A549 (cell line): ENCODE results near the gene SCD. TPM values are rescaled to one million over a fixed set of nuclear protein-coding genes. Genes with fewer than 3 reads are reported as not detected.
"Not testable (repeated sequence)": the region's sequence is repeated elsewhere in the genome, so short reads cannot be mapped to it uniquely, and the experiment has no call there.

Experiments
- ATAC-seq, 2 experiments: fragments of 200-7000 bp in 1 of 2; fragments of >200 bp in 1 of 2; cut with Nextera tagmentation in 1 of 2; cut with Tn5 transposase in 1 of 2; 3 replicates each; pipeline versions ENCODE4 v1.8.0 to v1.9.1; 2018 to 2020; ENCODE audit warnings: mild to moderate bottlenecking in 1 of 2, moderate library complexity in 1 of 2
- CTCF ChIA-PET: fragments of 300-600 bp; sonication (Branson Sonifier 250); formaldehyde crosslinking; extraction: SDS; loops from one replicate; lab custom pipeline; 2021; ENCODE audit warnings: antibody characterized with exemption, inconsistent platforms; lab: Yijun Ruan, JAX
- POLR2A ChIA-PET: fragments of 350-600 bp; formaldehyde crosslinking; extraction: SDS; loops from one replicate; lab custom pipeline; 2021; ENCODE audit warnings: antibody characterized with exemption, inconsistent platforms; lab: Yijun Ruan, JAX
- DNase-seq, 2 experiments: peaks; one replicate each; pipeline versions ENCODE4 v3.0.0 to v3.0.0-alpha.2; 2011 to 2016; ENCODE audit warnings: low read depth in 1 of 2, low spot score in 1 of 2
- FAIRE-seq: peaks from 2 replicates; lab custom pipeline; 2011; peaks lifted over from hg19 to GRCh38; lab: Jason Lieb, UNC
- H3K27ac ChIP-seq, 2 experiments: fragments of >200 bp; sonication (Bioruptor Twin); formaldehyde crosslinking; 3 replicates each; pipeline ENCODE4 v1.5.1; 2016 to 2017
- H3K4me1 ChIP-seq: fragments of >200 bp; sonication (Bioruptor Twin); formaldehyde crosslinking; 3 replicates; pipeline ENCODE4 v1.6.1; 2016
- H3K4me2 ChIP-seq: fragments of >200 bp; sonication (Bioruptor Twin); formaldehyde crosslinking; 3 replicates; pipeline ENCODE4 v1.6.1; 2016
- H3K4me3 ChIP-seq: fragments of >200 bp; sonication (Bioruptor Twin); formaldehyde crosslinking; 3 replicates; pipeline ENCODE4 v1.5.1; 2016
- H3K9me3 ChIP-seq: fragments of >200 bp; sonication (Bioruptor Twin); formaldehyde crosslinking; 3 replicates; pipeline ENCODE4 v1.6.1; 2016
- CBX2 ChIP-seq: fragments of 200-600 bp; sonication (generic); IDR thresholded peaks from 2 replicates; pipeline ENCODE4 v1.6.1; 2016; ENCODE audit warnings: low read depth, mild to moderate bottlenecking, borderline replicate concordance
- EHF ChIP-seq: fragments of 250-450 bp; sonication (Bioruptor Pico); IDR thresholded peaks from 2 replicates; pipeline ENCODE4 v1.5.0; 2020; ENCODE audit warnings: mild to moderate bottlenecking
- EHMT2 ChIP-seq: fragments of 200-600 bp; sonication (generic); IDR thresholded peaks from 2 replicates; pipeline ENCODE4 v1.6.1; 2016; ENCODE audit warnings: antibody characterized with exemption, low read depth, mild to moderate bottlenecking, moderate library complexity
- HDAC2 ChIP-seq: fragments of 200-600 bp; sonication (generic); IDR thresholded peaks from 2 replicates; pipeline ENCODE4 v1.6.1; 2016
- HOXB13 ChIP-seq: fragments of 250-450 bp; sonication (Bioruptor Pico); IDR thresholded peaks from 2 replicates; pipeline ENCODE4 v1.5.0; 2020; ENCODE audit warnings: low read depth, mild to moderate bottlenecking, moderate library complexity
- HOXB5 ChIP-seq: fragments of 250-450 bp; sonication (Bioruptor Pico); IDR thresholded peaks from 2 replicates; pipeline ENCODE4 v1.5.0; 2020; ENCODE audit warnings: mild to moderate bottlenecking, moderate library complexity
- RAD21 ChIP-seq, 2 experiments: fragments of >200 bp in 1 of 2; sonication (Bioruptor Twin) in 1 of 2; formaldehyde crosslinking in 1 of 2; IDR thresholded peaks in 1 of 2; conservative IDR thresholded peaks in 1 of 2; 2 replicates in 1 of 2; 3 replicates in 1 of 2; pipeline ENCODE4 v1.6.1; 2012 to 2018; ENCODE audit warnings: inconsistent platforms in 1 of 2
- RCOR1 ChIP-seq: fragments of 150-350 bp; IDR thresholded peaks from 2 replicates; pipeline ENCODE4 v1.6.1; 2014; ENCODE audit warnings: antibody characterized with exemption, low read length, low read depth
- RNF2 ChIP-seq: fragments of 200-600 bp; sonication (generic); IDR thresholded peaks from 2 replicates; pipeline ENCODE4 v1.6.1; 2016; ENCODE audit warnings: low read depth, mild to moderate bottlenecking, antibody characterized with exemption, moderate library complexity, borderline replicate concordance
- SMC3 ChIP-seq: fragments of >200 bp; sonication (Bioruptor Twin); formaldehyde crosslinking; IDR thresholded peaks from 3 replicates; pipeline ENCODE4 v1.6.1; 2018; ENCODE audit warnings: inconsistent platforms
- TFCP2L1 ChIP-seq: fragments of 250-450 bp; sonication (Bioruptor Pico); IDR thresholded peaks from 2 replicates; pipeline ENCODE4 v1.5.0; 2021; ENCODE audit warnings: mild to moderate bottlenecking
- ZFP36 ChIP-seq: fragments of 450-650 bp; IDR thresholded peaks from 2 replicates; pipeline ENCODE4 v1.6.1; 2014; ENCODE audit warnings: borderline replicate concordance; ENCODE audit not compliant: partially characterized antibody
- WGBS: methylation state at CpG from one replicate; pipeline ENCODE4 v1.1.6; 2017; ENCODE audit errors: missing lambda C conversion rate; 5-methylcytosine and 5-hydroxymethylcytosine counted together
- polyA plus RNA-seq, 4 experiments: library from polyadenylated mRNA; depleted of rRNA in 3 of 4; stranded (reverse); fragments of >200 nt; fragmentation: RNase III in 1 of 4; extraction: RNeasy Plus Mini Kit Qiagen cat#74134 plus additional on column Dnase treatment in 1 of 4; gene quantifications; 2 replicates in 3 of 4; 3 replicates in 1 of 4; pipeline ENCODE4 v1.2.3, GENCODE V29; 2011 to 2017
- TF ChIP-seq, protein P1 (sequence below): IDR thresholded peaks from 2 replicates; pipeline ENCODE4 v1.6.1; 2012; ENCODE audit warnings: low read depth, borderline replicate concordance
- TF ChIP-seq, protein P2 (sequence below): IDR thresholded peaks from 2 replicates; pipeline ENCODE4 v1.6.1; 2012
- TF ChIP-seq, protein P3 (sequence below): fragments of >200 bp; sonication (Bioruptor Twin); formaldehyde crosslinking; IDR thresholded peaks from 3 replicates; pipeline ENCODE4 v1.5.1; 2016
- TF ChIP-seq, protein P4 (sequence below): fragments of 250-450 bp; sonication (Bioruptor Pico); IDR thresholded peaks from 2 replicates; pipeline ENCODE4 v1.5.0; 2020; ENCODE audit warnings: low read depth, mild to moderate bottlenecking, moderate library complexity

SCD gene
- polyA plus RNA-seq, 2 of the 4 experiments (the other 2 are of a cell fraction), result 348 to 496 TPM

DNA sequence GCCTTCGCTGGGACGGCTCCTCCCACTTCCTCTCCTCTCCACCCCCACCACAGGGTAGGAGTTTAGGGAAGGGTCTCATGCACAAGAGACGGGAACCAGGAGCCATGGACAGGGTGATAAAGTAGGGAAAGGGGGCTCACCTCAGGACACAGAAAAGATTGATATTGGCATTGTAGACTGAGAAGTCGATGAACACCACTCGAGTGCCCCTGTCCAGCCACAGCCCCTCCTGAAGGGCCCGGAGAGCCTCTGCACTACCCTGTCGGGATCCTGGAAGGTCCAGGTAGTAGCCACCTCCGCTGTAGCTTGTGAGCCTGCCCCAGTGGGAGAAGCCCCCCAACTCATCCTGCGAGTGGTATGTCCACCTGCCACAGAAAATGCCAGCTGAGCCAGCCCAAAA is 49.8 kb upstream of the SCD start:
- CTCF ChIA-PET, result interaction anchor here (0.7 to 2.5 kb wide), 5 partner anchors 13 to 211 kb away, joined by 3 to 10 read pairs (median 4); no protein-coding TSS in a partner anchor
- no peak for TF ChIP-seq RCOR1
- no peak for TF ChIP-seq CBX2
- no peak for TF ChIP-seq ZFP36
- TF ChIP-seq, protein P1, sequence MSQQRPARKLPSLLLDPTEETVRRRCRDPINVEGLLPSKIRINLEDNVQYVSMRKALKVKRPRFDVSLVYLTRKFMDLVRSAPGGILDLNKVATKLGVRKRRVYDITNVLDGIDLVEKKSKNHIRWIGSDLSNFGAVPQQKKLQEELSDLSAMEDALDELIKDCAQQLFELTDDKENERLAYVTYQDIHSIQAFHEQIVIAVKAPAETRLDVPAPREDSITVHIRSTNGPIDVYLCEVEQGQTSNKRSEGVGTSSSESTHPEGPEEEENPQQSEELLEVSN, result no peak
- TF ChIP-seq RNF2, result no peak
- TF ChIP-seq EHMT2, result no peak
- WGBS, result 56% methylated on average over 7 of the region's 9 CpGs
- no peaks in the 10 kb centered on the region for H3K9me3 ChIP-seq
- DNase-seq (no peak), FAIRE-seq (no peak), ATAC-seq (peak in 1 of 2 experiments; percentile 14; a peak in 1 of 6 replicates)
- H3K4me2 ChIP-seq, result no peak overlapping the region
- H3K4me3 ChIP-seq, result no peak overlapping the region
- H3K27ac ChIP-seq, result no peak overlapping the region
- peaks cover 31% of the 10 kb centered on the region for H3K4me1 ChIP-seq
- POLR2A ChIA-PET, result interaction anchor here (0.9 kb wide), 1 partner anchor 76 kb away, joined by 3 read pairs; no protein-coding TSS in a partner anchor

DNA sequence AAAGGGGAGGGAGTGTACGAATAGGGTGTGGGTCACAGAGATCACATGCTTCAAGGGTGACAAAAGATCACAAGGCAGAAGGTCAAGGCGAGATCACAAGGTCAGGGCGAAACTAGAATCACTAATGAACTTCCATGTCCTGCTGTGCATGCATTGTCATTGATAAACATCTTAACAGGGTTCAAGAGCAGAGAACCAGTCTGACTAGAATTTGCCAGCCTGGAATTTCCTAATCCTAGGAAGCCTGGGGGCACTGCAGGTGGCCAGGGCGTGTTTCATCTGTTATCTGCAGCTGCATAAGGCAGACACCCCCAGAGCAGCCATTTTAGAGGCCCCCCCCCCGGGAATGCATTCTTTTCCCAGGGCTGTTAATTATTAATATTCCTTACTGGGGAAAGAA is 45.9 kb upstream of the SCD start:
- Histone ChIP-seq H3K4me2 (peak overlapping the region; percentile 39), H3K4me1 (peaks cover 26% of the 10 kb centered on the region), H3K27ac (peak overlapping the region; percentile 27 to 54; a peak in 4 of 6 replicates)
- CTCF ChIA-PET, result interaction anchor here (1.2 to 2.0 kb wide), 3 partner anchors 24 to 133 kb away, joined by 3 to 8 read pairs (median 4); no protein-coding TSS in a partner anchor
- peak in 1 of 2 experiments; percentile 32 for DNase-seq
- 41% methylated on average over 5 of the region's 5 CpGs for WGBS
- POLR2A ChIA-PET, ATAC-seq, FAIRE-seq, H3K4me3 ChIP-seq, H3K9me3 ChIP-seq: not testable (repeated sequence)

DNA sequence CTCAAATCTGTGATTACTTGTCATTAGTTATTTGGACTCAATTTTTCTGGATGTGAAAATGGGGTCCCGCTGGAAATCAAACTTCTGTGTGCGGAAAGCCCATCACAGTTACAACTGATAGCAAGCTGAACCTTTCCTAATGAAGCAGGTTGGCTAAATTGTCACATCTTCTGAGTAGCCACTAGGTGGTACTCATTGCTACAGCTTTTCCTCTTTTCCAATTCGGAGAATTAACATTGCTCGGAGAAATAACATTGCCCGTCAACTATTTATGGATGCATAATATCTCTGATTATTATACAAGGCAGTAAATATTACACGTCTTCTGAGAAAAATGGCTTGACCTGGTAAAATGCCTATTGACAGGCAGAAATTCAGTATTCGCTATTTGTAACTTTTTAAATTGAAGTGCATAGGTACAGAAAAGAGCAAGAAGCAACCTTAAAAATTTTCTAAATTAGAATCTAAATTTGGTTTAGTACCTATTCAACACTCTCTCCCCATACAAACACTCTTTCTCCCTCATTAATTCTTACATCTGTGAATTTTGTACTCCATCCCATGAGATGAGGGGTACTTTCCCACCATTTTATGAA is 43.2 kb upstream of the SCD start:
- no peak overlapping the region for H3K27ac ChIP-seq
- ChIA-PET POLR2A (interaction anchor here (0.7 to 0.9 kb wide), 3 partner anchors 17 to 50 kb away, joined by 3 to 4 read pairs (median 3); partner anchors contain the start of gene PKD2L1), CTCF (interaction anchor here (0.6 to 3.3 kb wide), 26 partner anchors 8 to 444 kb away, joined by 3 to 26 read pairs (median 4); partner anchors contain the start of gene SCD)
- H3K4me2 ChIP-seq, result peak overlapping the region; percentile 35; the same call in 2 of the 3 replicates
- DNase-seq (peak; percentile 55 to 69), ATAC-seq (peak; percentile 63 to 85; a peak in 3 of 6 replicates), FAIRE-seq (peak; percentile 97)
- 18% methylated on average over 7 of the region's 7 CpGs for WGBS
- no peak overlapping the region for H3K4me3 ChIP-seq
- H3K9me3 ChIP-seq, result no peaks in the 10 kb centered on the region
- H3K4me1 ChIP-seq, result peaks cover 32% of the 10 kb centered on the region
- TF ChIP-seq, protein P2, sequence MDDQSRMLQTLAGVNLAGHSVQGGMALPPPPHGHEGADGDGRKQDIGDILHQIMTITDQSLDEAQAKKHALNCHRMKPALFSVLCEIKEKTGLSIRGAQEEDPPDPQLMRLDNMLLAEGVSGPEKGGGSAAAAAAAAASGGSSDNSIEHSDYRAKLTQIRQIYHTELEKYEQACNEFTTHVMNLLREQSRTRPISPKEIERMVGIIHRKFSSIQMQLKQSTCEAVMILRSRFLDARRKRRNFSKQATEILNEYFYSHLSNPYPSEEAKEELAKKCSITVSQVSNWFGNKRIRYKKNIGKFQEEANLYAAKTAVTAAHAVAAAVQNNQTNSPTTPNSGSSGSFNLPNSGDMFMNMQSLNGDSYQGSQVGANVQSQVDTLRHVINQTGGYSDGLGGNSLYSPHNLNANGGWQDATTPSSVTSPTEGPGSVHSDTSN, result no peak
- TF ChIP-seq, protein P3, sequence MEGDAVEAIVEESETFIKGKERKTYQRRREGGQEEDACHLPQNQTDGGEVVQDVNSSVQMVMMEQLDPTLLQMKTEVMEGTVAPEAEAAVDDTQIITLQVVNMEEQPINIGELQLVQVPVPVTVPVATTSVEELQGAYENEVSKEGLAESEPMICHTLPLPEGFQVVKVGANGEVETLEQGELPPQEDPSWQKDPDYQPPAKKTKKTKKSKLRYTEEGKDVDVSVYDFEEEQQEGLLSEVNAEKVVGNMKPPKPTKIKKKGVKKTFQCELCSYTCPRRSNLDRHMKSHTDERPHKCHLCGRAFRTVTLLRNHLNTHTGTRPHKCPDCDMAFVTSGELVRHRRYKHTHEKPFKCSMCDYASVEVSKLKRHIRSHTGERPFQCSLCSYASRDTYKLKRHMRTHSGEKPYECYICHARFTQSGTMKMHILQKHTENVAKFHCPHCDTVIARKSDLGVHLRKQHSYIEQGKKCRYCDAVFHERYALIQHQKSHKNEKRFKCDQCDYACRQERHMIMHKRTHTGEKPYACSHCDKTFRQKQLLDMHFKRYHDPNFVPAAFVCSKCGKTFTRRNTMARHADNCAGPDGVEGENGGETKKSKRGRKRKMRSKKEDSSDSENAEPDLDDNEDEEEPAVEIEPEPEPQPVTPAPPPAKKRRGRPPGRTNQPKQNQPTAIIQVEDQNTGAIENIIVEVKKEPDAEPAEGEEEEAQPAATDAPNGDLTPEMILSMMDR, result peak; percentile 80
- no peak for TF ChIP-seq EHF
- no peak for TF ChIP-seq HOXB5 (CRISPR knock-in tag)
- peak; percentile 71 for TF ChIP-seq SMC3
- TF ChIP-seq HDAC2, result no peak
- no peak for TF ChIP-seq TFCP2L1
- peak; percentile 79 for TF ChIP-seq RAD21 (conservative IDR thresholded peaks at IDR 0.05 in 1 of 2, IDR thresholded peaks at IDR 0.05 in 1 of 2)
- no peak for TF ChIP-seq EHMT2
- TF ChIP-seq, protein P4, sequence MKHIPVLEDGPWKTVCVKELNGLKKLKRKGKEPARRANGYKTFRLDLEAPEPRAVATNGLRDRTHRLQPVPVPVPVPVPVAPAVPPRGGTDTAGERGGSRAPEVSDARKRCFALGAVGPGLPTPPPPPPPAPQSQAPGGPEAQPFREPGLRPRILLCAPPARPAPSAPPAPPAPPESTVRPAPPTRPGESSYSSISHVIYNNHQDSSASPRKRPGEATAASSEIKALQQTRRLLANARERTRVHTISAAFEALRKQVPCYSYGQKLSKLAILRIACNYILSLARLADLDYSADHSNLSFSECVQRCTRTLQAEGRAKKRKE (CRISPR knock-in tag), result no peak
- no peak for TF ChIP-seq HOXB13
